GM12872 (cell line): ENCODE results near the gene SEC16A.

Source experiments
- CTCF ChIP-seq: IDR thresholded peaks from 3 replicates; pipeline ENCODE4 v1.5.1; 2011; ENCODE audit warnings: low read depth, mild to moderate bottlenecking, low read length, moderate library complexity; ENCODE audit not compliant: insufficient read depth

Gene SEC16A

GRCh38 chr9:136521537-136521936 lies 38.7 kb upstream of the SEC16A start:
- no peak for TF ChIP-seq CTCF

DNA sequence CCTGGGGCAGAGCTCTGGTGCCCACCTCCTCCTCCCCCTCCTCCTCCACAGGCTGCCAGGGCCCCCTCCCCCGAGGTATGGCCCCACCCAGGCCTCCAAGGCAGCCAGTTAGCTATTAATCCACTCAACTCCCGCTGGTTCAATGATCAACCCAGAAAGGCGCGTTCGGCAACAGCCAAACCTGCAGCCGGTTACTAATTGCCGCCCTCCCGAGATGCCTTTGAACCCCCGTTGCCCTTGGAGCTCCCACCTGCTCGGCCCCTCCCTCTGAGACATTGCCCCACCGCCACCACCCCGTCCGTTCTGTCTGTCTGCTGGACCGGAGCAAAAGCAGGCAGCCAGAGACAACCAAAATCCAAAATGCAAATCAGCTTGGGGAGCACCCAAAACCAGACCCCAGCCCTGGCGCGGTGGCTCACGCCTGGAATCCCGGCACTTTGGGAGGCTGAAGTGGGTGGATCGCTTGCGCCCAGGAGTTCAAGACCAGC lies 37.3 kb upstream of the SEC16A start:
- TF ChIP-seq CTCF = no peak

DNA sequence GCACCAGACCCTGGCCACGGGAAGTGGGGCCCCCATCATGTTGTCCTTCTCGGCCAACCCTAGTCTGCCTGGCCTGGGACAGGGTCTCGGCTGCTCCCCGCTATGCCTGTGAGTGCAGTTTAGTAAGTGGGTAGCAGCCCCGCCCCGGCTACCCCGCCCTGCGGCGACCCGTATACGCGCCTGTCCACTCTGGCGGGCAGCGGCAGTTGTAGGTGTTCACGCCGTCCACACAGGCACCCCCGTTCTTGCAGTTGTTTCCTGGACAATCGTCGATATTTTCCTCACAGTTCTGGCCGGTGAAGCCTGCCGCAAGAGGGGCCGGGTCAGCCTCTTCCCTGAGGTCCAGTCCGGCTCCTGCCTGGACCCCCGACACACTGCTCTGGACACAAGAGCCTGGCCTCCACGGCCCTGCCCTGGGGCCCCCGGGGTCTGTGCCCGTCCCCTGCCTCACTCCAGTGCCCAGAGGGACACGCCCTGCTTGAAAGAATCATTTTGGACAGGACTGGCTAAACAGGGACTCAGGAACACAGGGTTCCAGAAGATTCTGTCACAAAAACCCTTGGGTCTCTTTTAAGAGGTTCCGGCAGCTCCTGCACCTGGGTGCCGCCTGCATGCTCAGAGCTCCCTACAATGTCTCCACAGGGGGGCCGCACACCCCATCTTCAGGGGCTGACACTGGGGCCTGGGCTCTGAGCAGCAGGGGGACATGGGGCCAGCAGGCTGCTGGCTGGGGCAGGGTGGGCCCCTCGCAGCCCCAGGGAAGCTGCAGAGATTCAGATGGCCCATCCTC lies 36.6 kb upstream of the SEC16A start:
- TF ChIP-seq CTCF = no peak

DNA sequence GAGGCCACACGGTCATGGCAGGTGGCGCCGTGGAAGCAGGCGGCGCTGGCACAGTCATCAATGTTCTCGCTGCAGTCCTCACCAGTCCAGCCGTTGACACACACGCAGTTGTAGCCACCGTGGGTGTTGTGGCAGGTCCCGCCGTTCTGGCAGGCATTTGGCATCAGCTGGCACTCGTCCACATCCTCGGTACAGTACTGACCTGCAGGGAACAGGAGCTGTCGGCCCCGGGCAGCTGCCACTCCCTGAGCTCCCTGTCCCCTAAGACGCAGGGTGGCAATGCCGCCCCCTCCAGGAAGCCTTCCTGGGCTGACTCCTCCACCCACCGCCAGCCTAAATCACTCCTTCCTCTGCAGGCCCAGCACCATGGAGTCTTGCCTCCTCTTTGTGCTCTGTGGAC lies 35.8 kb upstream of the SEC16A start:
- TF ChIP-seq CTCF = no peak

- no peak for TF ChIP-seq CTCF
Measured at GRCh38 chr9:136517950-136518349, 35.1 kb upstream of the SEC16A start.

DNA sequence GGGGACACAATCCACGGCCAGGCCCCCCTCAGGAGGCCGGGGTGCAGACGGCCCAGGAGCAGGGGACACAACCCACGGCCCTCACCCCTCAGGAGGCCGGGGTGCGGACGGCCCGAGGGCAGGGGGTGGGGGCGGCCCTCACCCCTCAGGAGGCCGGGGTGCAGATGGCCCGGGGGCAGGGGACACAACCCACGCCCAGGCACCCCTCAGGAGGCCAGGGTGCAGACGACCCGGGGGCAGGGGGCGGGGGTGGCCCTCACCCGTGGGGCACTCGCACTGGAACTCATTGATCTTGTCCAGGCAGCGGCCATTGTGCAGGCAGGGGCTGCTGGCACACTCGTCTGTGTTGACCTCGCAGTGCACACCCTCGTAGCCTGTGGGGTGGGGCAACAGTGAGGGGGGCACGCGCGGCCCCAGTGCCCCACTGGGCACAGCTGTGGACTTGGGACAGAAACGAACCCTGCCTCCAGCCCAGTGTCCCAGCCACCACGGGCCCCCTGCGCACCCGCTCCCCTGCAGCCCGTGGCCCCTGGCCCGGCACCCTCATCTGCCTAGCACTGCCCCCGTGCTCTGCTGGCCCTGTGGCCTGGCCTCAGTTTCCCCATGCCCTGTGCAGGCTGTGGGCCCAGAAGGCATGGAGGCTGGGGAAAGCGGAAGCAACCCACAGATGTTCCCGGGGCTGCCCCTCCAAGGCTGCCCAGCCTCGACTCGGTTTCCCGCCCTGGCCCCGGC lies 34.3 kb upstream of the SEC16A start:
- TF ChIP-seq CTCF = no peak

DNA sequence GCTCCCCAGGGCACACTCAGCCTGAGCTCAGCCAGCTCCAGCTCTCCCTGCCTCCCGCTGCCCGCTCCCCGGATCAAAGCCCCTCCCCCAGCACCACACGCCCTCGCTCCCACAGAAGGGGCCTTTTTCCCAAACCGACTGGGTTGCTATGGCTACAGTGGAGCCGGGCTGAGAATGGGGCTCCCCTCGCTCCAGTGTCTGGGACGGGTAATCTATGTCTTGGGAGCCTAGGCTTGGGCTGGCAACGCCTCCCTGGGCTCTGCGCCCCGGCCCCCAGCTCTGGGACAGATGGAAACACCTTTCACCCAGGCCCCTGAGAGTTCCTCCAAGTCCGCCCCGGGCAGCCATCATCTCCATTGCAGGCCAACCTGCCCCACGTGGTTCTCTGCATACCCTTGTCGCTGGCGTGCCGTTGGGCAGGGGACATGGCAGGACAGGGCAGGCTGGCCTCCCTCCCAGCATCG lies 33.4 kb upstream of the SEC16A start:
- no peak for TF ChIP-seq CTCF
